Upper lobe of left lung (tissue), 4 donors: ENCODE results near the gene ANO10.

Experiments used
- CTCF ChIP-seq, 6 experiments: fragments of 450-650 bp in 4 of 6; fragments of 200-600 bp in 2 of 6; sonication (generic) in 2 of 6; IDR thresholded peaks; one replicate each; pipeline ENCODE4 v1.5.1; 2016 to 2019; ENCODE audit warnings: antibody characterized with exemption in 6 of 6
- EP300 ChIP-seq, 4 donors: sonication (generic); formaldehyde crosslinking; IDR thresholded peaks; one replicate each; pipeline ENCODE4 v1.5.1; 2017; ENCODE audit warnings: antibody characterized with exemption in 4 of 4, control low read depth in 2 of 4
- POLR2A ChIP-seq, 4 donors: fragments of 450-650 bp; IDR thresholded peaks; one replicate each; pipeline ENCODE4 v1.5.1; 2016 to 2017; ENCODE audit warnings: antibody characterized with exemption in 4 of 4, mild to moderate bottlenecking in 2 of 4

- TF ChIP-seq CTCF (IDR thresholded peaks at IDR 0.05) (no peak), POLR2A (IDR thresholded peaks at IDR 0.05) (no peak), EP300 (IDR thresholded peaks at IDR 0.05) (no peak)
Measured at GRCh38 chr3:43624619-43625305, 3.0 kb upstream of the ANO10 start.
